ENCODE measurements around the gene GRK5.

The GRK5 gene

DNA sequence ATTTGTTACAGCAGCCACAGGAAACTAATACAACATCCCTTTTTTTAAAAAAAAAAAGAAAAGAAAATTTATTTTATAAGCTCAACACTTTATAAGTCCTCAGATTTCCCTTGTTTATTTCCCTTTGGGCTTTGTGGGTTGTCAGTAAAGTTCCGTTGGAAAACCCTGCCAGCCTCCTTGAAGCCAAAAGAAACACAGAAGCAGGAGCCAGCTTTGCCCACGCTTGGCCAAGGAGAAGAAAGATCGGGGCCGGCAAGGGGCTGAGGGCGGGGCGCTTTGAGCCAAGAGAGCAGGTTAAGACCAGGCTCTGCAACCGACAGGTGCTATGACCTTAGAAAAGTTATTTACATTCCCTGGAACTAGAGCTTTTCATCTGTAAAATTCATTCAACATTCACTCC, 262.5 kb downstream of the GRK5 start:
- H3K4me1 ChIP-seq (ENCODE audit: insufficient read depth, low read length), result no peaks in the 10 kb centered on the region
- H3K27ac ChIP-seq (ENCODE audit: low read depth, low read length), result no peak overlapping the region
- H3K4me3 ChIP-seq (ENCODE audit: low read depth in 1 of 2, low read length in 2 of 2), result no peak overlapping the region
- H3K9ac ChIP-seq (ENCODE audit: low read length), result no peak overlapping the region
- no peaks in the 10 kb centered on the region for H3K27me3 ChIP-seq (ENCODE audit: control insufficient read depth in 1 of 2, insufficient read depth in 2 of 2, low read length in 2 of 2)
- H3K9me3 ChIP-seq (ENCODE audit: low read length), result no peaks in the 10 kb centered on the region
- no peaks in the 10 kb centered on the region for H3K36me3 ChIP-seq (ENCODE audit: insufficient read depth, low read length)

DNA sequence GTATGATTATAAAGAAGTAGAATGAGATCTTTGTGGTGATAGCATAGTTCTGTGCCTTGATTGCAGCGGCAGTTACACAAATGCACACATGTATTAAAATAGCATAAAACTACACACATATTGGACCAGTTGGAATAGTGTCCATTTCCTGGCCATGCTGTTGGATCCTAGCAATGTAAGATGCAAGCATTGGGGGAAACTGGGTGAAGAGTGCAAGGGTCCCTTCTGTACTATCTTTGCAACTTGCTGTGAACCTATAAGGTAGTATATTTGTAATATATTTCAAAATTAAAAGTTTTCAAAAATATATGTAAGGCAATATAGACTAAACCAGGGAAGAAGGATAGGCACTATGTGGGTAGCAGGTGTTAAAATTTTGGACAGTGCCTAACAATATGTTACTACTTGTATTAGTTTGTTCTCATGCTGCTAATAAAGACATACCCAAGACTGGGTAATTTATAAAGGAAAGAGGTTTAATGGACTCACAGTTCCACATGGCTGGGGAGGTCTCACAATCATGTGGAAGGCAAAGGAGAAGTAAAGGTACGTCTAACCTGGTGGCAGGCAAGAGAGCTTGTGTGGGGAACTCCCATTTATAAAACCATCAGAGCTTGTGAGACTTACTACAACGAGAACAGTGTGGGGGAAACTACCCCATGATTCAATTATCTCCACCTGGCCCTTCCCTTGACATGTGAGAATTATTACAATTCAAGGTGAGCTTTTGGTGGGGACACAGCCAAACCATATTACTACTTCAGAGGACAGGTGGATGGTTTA, 263.7 kb downstream of the GRK5 start:
- H3K27ac ChIP-seq (ENCODE audit: low read depth, low read length), result no peak overlapping the region
- no peak overlapping the region for H3K9ac ChIP-seq (ENCODE audit: low read length)
- no peak overlapping the region for H3K4me3 ChIP-seq (ENCODE audit: low read depth in 1 of 2, low read length in 2 of 2)
- no peaks in the 10 kb centered on the region for H3K36me3 ChIP-seq (ENCODE audit: insufficient read depth, low read length)
- H3K9me3 ChIP-seq (ENCODE audit: low read length), result no peaks in the 10 kb centered on the region
- H3K27me3 ChIP-seq (ENCODE audit: control insufficient read depth in 1 of 2, insufficient read depth in 2 of 2, low read length in 2 of 2), result no peaks in the 10 kb centered on the region
- H3K4me1 ChIP-seq (ENCODE audit: insufficient read depth, low read length), result no peaks in the 10 kb centered on the region

DNA sequence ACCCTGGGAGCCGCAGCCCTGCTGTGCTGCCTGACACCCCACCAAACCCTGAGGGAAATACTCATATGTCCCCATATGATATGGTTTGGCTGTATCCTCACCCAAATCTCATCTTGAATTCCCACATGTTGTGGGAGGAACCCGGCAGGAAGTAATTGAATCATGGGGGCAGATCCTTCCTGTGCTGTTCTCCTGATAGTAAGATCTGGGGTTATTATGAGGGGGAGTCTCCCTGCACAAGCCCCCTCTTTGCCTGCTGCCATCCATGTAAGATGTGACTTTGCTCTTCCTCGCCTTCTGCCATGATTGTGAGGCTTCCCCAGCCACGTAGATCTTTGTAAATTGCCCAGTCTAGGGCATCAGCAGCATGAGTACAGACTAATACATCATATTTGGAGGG, 266.4 kb downstream of the GRK5 start:
- Histone ChIP-seq H3K27ac (ENCODE audit: low read depth, low read length) (no peak overlapping the region), H3K36me3 (ENCODE audit: insufficient read depth, low read length) (no peaks in the 10 kb centered on the region), H3K4me3 (ENCODE audit: low read depth in 1 of 2, low read length in 2 of 2) (no peak overlapping the region), H3K4me1 (ENCODE audit: insufficient read depth, low read length) (peaks cover 2% of the 10 kb centered on the region), H3K9me3 (ENCODE audit: low read length) (no peaks in the 10 kb centered on the region), H3K9ac (ENCODE audit: low read length) (no peak overlapping the region), H3K27me3 (ENCODE audit: control insufficient read depth in 1 of 2, insufficient read depth in 2 of 2, low read length in 2 of 2) (no peaks in the 10 kb centered on the region)

GRCh38 chr10:119474606-119475005, 267.2 kb downstream of the GRK5 start:
- Histone ChIP-seq H3K9me3 (ENCODE audit: low read length) (no peaks in the 10 kb centered on the region), H3K36me3 (ENCODE audit: insufficient read depth, low read length) (no peaks in the 10 kb centered on the region), H3K4me1 (ENCODE audit: insufficient read depth, low read length) (peaks cover 11% of the 10 kb centered on the region), H3K27ac (ENCODE audit: low read depth, low read length) (no peak overlapping the region), H3K4me3 (ENCODE audit: low read depth in 1 of 2, low read length in 2 of 2) (no peak overlapping the region), H3K9ac (ENCODE audit: low read length) (no peak overlapping the region), H3K27me3 (ENCODE audit: control insufficient read depth in 1 of 2, insufficient read depth in 2 of 2, low read length in 2 of 2) (no peaks in the 10 kb centered on the region)

GRCh38 chr10:119477444-119477843, 270.1 kb downstream of the GRK5 start:
- Histone ChIP-seq H3K36me3 (ENCODE audit: insufficient read depth, low read length) (no peaks in the 10 kb centered on the region), H3K27me3 (ENCODE audit: control insufficient read depth in 1 of 2, insufficient read depth in 2 of 2, low read length in 2 of 2) (no peaks in the 10 kb centered on the region), H3K27ac (ENCODE audit: low read depth, low read length) (no peak overlapping the region), H3K4me1 (ENCODE audit: insufficient read depth, low read length) (peaks cover 12% of the 10 kb centered on the region), H3K9me3 (ENCODE audit: low read length) (no peaks in the 10 kb centered on the region), H3K4me3 (ENCODE audit: low read depth in 1 of 2, low read length in 2 of 2) (no peak overlapping the region), H3K9ac (ENCODE audit: low read length) (no peak overlapping the region)

DNA sequence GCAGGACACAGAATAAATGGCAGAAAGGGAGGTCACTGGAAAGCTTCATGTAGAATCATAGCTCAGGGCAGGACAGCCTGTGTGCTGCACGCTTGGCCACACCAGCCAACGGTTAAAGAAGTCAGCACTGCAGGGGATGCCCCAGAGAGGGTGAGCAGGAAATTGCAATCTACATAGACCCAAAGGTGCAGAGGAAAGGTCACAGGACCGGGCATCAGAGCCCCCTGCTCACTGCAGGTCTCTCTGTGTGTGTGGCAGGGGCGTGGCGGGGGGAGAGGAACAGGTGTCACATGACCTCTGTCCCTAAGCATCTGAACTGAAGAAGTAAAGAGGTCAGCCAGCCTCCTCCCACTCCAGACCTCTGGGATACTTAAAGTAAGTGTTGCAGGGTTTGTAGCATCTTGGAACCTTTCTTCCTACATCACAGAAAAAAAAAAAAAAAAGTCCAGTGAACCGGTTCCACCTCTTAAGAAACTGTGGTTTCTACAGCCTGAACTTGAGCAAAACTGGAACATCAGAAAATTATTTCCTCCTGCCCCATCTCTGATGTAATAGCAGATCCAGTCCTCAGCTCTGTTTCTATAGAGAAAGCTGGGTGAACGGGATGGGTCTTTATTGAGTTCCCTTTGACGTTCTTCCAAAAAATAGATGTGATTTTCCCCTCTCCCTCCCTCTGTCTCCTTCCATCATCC, 270.9 kb downstream of the GRK5 start:
- peak overlapping the region; percentile 32 for H3K27ac ChIP-seq (ENCODE audit: low read depth, low read length)
- no peaks in the 10 kb centered on the region for H3K9me3 ChIP-seq (ENCODE audit: low read length)
- no peaks in the 10 kb centered on the region for H3K27me3 ChIP-seq (ENCODE audit: control insufficient read depth in 1 of 2, insufficient read depth in 2 of 2, low read length in 2 of 2)
- H3K4me1 ChIP-seq (ENCODE audit: insufficient read depth, low read length), result peaks cover 12% of the 10 kb centered on the region
- no peaks in the 10 kb centered on the region for H3K36me3 ChIP-seq (ENCODE audit: insufficient read depth, low read length)
- H3K4me3 ChIP-seq (ENCODE audit: low read depth in 1 of 2, low read length in 2 of 2), result no peak overlapping the region
- H3K9ac ChIP-seq (ENCODE audit: low read length), result no peak overlapping the region

GRCh38 chr10:119478811-119479341, 271.5 kb downstream of the GRK5 start:
- Histone ChIP-seq H3K9ac (ENCODE audit: low read length) (no peak overlapping the region), H3K27ac (ENCODE audit: low read depth, low read length) (peak overlapping the region; percentile 32)

GRCh38 chr10:119479532-119479931, 272.2 kb downstream of the GRK5 start:
- Histone ChIP-seq H3K27ac (ENCODE audit: low read depth, low read length) (no peak overlapping the region), H3K9ac (ENCODE audit: low read length) (no peak overlapping the region)

More at GRCh38 chr10:119478811-119479341, 271.5 kb downstream of the GRK5 start:
- H3K36me3 ChIP-seq (ENCODE audit: insufficient read depth, low read length), result no peaks in the 10 kb centered on the region
- no peaks in the 10 kb centered on the region for H3K9me3 ChIP-seq (ENCODE audit: low read length)
- H3K4me1 ChIP-seq (ENCODE audit: insufficient read depth, low read length), result peaks cover 12% of the 10 kb centered on the region
- no peaks in the 10 kb centered on the region for H3K27me3 ChIP-seq (ENCODE audit: control insufficient read depth in 1 of 2, insufficient read depth in 2 of 2, low read length in 2 of 2)
- no peak overlapping the region for H3K4me3 ChIP-seq (ENCODE audit: low read depth in 1 of 2, low read length in 2 of 2)

GRCh38 chr10:119480667-119481066, 273.3 kb downstream of the GRK5 start:
- no peak overlapping the region for H3K4me3 ChIP-seq (ENCODE audit: low read depth in 1 of 2, low read length in 2 of 2)
- no peak overlapping the region for H3K27ac ChIP-seq (ENCODE audit: low read depth, low read length)
- no peaks in the 10 kb centered on the region for H3K36me3 ChIP-seq (ENCODE audit: insufficient read depth, low read length)

More at GRCh38 chr10:119479532-119479931, 272.2 kb downstream of the GRK5 start:
- Histone ChIP-seq H3K4me3 (ENCODE audit: low read depth in 1 of 2, low read length in 2 of 2) (peak overlapping the region in 1 of 2 donors; percentile 2), H3K9me3 (ENCODE audit: low read length) (no peaks in the 10 kb centered on the region), H3K27me3 (ENCODE audit: control insufficient read depth in 1 of 2, insufficient read depth in 2 of 2, low read length in 2 of 2) (no peaks in the 10 kb centered on the region), H3K36me3 (ENCODE audit: insufficient read depth, low read length) (no peaks in the 10 kb centered on the region), H3K4me1 (ENCODE audit: insufficient read depth, low read length) (peaks cover 12% of the 10 kb centered on the region)

DNA sequence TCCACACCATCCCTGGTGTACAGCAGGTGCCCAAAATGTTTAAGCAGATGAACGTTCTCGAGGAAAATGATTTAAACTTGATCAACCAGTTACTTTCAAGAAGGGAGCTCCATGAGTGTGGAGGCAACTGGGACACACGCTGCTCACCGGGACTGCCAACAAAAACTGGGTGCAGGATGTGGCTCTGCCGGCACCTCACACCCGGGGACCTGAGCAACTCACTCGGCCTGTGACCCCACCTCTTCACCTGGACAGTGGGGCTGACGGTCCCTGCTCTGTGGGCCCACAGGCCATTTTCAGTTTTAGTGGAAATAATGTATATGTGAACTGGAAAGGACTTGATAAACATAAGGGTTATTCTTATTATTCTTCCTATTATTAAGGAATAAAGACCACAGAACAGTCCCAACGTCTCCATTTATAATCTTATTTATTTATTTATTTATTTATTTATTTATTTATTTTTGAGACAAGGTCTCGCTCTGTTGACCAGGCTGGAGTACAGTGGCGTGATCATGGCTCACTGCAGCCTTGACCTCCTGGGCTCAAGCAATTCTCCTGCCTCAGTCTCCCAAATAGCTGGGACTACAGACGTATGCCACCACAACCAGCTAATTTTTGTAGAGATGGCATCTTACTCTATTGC, 274.5 kb downstream of the GRK5 start:
- no peaks in the 10 kb centered on the region for H3K9me3 ChIP-seq (ENCODE audit: low read length)
- no peaks in the 10 kb centered on the region for H3K36me3 ChIP-seq (ENCODE audit: insufficient read depth, low read length)
- no peaks in the 10 kb centered on the region for H3K27me3 ChIP-seq (ENCODE audit: control insufficient read depth in 1 of 2, insufficient read depth in 2 of 2, low read length in 2 of 2)
- H3K9ac ChIP-seq (ENCODE audit: low read length), result no peak overlapping the region
- H3K4me3 ChIP-seq (ENCODE audit: low read depth in 1 of 2, low read length in 2 of 2), result no peak overlapping the region
- H3K4me1 ChIP-seq (ENCODE audit: insufficient read depth, low read length), result peaks cover 12% of the 10 kb centered on the region
- H3K27ac ChIP-seq (ENCODE audit: low read depth, low read length), result no peak overlapping the region

More at GRCh38 chr10:119480667-119481066, 273.3 kb downstream of the GRK5 start:
- no peak overlapping the region for H3K9ac ChIP-seq (ENCODE audit: low read length)
- no peaks in the 10 kb centered on the region for H3K27me3 ChIP-seq (ENCODE audit: control insufficient read depth in 1 of 2, insufficient read depth in 2 of 2, low read length in 2 of 2)
- H3K9me3 ChIP-seq (ENCODE audit: low read length), result no peaks in the 10 kb centered on the region
- peaks cover 12% of the 10 kb centered on the region for H3K4me1 ChIP-seq (ENCODE audit: insufficient read depth, low read length)

DNA sequence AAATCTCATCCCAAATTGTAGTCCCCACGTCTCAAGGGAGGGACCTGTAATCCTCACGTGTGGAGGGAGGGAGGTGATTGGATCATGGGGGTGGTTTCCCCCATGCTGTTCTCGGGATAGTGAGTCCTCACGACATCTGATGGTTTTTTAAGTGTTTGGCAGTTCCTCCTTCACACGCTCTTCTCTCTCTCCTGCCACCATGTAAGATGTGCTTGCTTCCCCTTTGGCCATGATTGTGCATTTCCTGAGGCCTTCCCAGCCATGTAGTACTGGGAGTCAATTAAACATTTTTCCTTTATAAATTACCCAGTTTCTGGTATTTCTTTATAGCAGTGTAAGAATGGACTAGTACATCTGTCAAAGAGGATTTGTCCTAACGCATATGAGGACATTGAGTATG, 275.6 kb downstream of the GRK5 start:
- no peak overlapping the region for H3K9ac ChIP-seq (ENCODE audit: low read length)
- no peak overlapping the region for H3K4me3 ChIP-seq (ENCODE audit: low read depth in 1 of 2, low read length in 2 of 2)
- no peaks in the 10 kb centered on the region for H3K9me3 ChIP-seq (ENCODE audit: low read length)
- H3K4me1 ChIP-seq (ENCODE audit: insufficient read depth, low read length), result peaks cover 12% of the 10 kb centered on the region
- H3K36me3 ChIP-seq (ENCODE audit: insufficient read depth, low read length), result no peaks in the 10 kb centered on the region
- no peaks in the 10 kb centered on the region for H3K27me3 ChIP-seq (ENCODE audit: control insufficient read depth in 1 of 2, insufficient read depth in 2 of 2, low read length in 2 of 2)
- no peak overlapping the region for H3K27ac ChIP-seq (ENCODE audit: low read depth, low read length)
